Measurements from ENCODE around the gene ZER1.
"Not testable (repeated sequence)": the region's sequence is repeated elsewhere in the genome, so short reads cannot be mapped to it uniquely, and the experiment has no call there.

Gene ZER1

GRCh38 chr9:128771745-128772519 is at the start of gene ZER1:
TSS of gene ZER1 (minus strand) at chr9:128771927. CDS start at chr9:128755565, 16,362 bp downstream.
- peak; percentile 97 for DNase-seq

DNA sequence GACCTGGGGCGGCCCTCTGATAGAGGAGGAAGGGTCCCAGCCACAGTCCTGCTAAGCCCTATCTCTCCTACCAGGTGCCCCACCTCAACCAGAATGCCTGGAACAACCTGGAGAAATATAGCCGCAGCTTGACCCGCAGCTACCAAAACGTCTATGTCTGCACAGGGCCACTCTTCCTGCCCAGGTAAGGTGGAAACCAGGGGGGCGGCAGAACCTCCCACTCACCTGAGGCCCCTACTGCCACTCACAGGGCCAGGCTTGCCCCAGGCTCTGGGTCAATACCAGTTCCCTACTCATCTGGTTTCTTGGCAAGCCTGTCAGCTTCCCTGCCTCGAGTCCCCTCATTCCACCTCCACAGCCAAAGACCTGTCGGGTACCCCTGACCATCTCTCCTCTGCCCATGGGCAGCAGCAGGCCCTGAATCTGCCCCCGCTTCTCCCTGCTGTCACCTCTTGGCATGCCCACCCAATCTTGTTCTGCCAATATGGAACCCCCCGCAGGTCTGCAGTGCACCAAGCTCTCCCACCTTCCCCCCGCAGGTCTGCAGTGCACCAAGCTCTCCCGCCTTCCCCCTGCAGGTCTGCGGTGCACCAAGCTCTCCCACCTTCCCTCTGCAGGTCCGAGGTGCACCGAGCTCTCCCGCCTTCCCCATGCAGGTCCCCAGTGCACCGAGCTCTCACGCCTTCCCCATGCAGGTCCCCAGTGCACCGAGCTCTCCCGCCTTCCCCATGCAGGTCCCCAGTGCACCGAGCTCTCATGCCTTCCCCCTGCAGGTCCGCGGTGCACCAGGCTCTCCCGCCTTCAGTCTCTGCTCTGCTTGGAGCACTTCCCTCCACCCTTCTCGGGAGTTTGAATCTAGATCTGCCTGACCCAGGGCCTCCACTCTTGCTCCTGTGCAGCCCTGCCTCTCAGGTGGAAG is 49.2 kb upstream of the ZER1 start:
- no peak for DNase-seq

GRCh38 chr9:128819716-128820664 is 48.3 kb upstream of the ZER1 start:
- peak; percentile 82 for DNase-seq

DNA sequence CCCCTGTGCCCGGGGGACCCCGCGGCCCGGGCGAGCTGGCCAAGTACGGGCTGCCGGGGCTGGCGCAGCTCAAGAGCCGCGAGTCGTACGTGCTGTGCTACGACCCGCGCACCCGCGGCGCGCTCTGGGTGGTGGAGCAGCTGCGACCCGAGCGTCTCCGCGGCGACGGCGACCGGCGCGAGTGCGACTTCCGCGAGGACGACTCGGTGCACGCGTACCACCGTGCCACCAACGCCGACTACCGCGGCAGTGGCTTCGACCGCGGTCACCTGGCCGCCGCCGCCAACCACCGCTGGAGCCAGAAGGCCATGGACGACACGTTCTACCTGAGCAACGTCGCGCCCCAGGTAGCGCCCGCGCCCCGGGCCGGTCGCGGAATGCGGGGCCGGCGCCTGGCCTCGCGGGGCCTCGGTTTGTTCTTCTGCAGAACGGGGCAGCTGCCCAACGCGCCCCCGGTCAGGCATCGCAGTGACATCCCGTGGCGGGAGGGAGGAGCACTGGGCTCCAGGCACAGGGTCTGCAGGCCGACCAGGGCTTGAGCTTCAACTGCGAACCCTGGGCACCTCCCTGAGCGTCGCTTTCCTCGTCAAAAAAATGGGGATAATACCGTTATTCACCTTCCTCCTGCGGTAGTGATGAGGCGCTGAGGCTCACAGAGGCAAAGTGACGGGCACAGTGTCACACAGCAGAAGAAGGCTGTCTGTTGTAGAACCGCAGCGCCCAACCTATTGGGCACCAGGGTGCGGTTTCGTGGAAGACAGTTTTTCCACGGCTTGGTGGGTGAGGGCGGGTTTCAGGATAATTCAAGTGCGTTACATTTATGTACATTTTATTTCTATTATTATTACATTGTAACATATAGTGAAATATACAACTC is 47.4 kb upstream of the ZER1 start:
- DNase-seq = peak; percentile 75

- peak; percentile 100 for DNase-seq
Observed at GRCh38 chr9:128818099-128818838, 46.5 kb upstream of the ZER1 start, which contains the start of gene ENDOG. TSS of gene ENDOG (plus strand) at chr9:128818500. CDS start at chr9:128818685, 185 bp downstream.

- no peak for DNase-seq
Observed at GRCh38 chr9:128810873-128811272, 39.1 kb upstream of the ZER1 start.

DNA sequence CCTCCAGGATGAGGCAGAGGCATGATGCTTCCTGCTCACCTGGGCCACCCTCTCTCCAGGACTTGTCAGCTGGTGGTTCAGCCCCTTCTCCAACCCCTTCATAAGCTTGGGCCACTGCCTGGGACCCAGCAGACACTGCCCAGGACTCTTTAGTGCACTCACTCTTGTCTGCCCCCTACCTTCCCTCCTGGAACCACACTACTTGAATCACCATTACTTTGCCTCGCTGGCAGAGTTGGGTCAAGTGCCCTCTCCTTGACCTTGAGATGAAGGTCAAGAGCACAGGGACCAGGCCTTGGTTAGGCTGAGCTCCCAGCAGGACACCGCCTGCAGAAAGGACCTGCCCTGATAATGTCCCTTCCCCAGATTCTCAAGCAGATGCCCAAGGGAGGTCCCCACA is 38.1 kb upstream of the ZER1 start:
- no peak for DNase-seq

DNA sequence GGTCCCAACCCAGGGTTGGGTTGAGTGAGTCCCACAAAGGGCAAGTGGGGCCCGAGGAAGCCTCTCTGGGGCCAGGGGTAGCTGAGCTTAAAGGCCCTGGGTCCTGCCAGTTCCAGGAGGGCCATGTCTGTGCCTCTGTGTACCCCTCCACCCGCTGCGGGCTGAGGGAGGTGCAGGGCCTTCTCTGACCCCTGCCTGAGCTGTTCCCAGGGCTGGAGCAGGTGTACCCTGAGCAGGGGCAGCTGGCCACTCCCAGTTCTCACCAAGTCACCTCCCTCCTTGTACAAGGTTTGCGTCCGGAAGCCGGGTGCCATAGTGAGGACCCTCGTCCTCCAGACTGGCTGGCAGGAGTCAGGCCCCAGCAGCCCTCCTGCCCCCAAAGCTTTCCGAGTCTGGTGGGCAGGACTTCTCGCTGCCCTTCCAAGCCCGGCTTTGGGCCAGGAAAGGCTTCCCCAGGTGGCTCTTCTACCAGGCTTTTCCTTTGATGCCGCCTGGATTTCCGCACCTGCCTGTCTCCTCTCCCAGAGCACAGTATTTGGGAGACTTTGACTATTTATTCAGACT is 37.4 kb upstream of the ZER1 start:
- DNase-seq = no peak

DNA sequence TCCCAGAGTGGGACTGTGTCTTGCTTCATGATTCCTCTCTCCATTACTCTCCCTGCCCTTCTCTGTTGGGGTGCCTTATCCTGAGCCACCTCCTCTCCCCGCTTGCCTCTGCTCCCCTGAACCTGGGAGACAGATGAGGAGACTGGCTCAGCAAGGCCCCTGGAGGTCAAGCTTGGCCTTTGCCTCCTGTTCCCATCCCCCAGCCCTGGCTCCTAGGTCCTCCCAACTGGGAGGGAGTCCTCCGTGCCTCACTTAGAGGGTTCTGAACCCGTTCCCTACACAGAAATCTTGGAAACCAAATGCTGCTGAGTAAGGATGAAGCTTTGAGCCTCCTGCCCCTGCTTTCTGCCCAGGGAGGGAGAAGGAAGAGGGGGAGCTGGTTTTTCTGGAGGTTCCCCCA is 36.8 kb upstream of the ZER1 start:
- DNase-seq = no peak

DNA sequence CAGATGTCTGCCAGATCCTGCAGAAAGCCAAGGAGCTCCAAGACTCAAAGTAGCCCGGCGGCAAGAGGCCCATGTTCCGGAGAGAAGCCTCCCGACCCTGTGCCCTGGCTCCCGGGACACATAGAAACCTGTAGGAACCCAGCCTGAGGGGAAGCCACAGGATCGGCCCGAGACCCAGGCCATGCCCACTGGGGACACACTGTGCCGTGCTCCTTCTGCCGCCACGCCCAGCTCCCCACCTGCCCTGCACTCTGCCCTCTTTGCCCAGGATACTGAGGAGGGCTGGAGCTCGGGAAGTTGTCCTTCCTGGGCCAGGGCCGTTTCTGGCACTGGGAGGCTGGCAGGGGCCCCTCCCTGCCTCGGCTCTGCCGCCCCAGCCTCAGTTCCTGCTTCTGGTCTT is 36.1 kb upstream of the ZER1 start:
- DNase-seq = no peak

DNA sequence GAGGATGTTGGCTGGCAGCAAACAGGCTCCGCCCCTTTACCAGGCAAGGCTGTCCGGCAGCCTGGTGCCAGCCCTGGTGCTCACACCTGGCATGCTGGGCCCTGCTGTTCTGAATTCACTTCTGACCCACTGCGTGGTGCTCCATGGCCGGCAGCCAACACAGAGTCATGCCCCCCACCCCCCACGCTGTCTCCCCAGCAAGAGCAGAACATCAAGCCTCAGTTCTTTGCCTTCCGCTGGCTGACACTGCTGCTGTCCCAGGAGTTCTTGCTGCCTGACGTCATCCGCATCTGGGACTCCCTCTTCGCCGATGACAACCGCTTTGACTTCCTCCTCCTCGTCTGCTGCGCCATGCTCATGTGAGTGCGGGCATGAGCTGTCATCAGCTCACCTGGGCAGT is 33.9 kb upstream of the ZER1 start:
- DNase-seq = no peak

GRCh38 chr9:128802482-128802881 is 30.8 kb upstream of the ZER1 start:
- no peak for DNase-seq

DNA sequence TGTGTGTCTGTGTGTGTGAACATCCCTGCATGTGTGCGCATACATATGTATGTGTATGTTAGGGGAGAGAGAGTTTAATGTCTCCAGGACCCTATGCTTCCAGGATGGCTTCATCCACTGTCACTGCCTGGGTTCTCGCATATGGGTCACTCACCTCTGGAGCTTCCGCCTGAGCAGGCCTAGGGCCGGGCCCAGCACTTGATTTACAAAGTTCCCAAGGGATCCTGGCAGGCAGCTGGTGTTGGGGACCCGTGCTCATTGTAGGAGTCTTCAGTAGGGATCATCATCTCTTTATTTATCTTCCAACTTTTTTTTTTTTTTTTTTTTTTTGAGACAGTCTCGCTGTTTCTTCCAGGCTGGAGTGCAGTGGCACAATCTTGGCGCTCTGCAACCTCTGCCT is 28.3 kb upstream of the ZER1 start:
- DNase-seq = no peak

DNA sequence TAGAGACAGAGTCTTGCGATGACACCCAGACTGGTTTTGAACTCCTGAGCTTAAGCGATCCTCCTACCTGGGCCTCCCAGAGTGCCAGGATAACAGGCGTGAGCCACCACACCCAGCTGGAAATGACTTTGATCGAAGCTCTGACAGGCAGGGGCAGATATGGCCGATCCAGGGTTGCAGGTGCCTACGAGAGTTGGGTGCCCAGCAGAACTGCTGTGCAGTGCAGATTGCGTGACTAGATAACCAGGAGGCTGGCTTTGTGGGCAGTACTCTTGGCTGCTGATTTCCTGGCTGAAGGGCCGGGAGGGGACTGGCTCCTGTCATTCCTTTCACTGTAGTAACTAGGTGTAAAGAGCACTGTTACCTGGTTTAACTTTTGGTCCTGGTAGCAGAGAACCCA is 27.2 kb upstream of the ZER1 start:
- no peak for DNase-seq

DNA sequence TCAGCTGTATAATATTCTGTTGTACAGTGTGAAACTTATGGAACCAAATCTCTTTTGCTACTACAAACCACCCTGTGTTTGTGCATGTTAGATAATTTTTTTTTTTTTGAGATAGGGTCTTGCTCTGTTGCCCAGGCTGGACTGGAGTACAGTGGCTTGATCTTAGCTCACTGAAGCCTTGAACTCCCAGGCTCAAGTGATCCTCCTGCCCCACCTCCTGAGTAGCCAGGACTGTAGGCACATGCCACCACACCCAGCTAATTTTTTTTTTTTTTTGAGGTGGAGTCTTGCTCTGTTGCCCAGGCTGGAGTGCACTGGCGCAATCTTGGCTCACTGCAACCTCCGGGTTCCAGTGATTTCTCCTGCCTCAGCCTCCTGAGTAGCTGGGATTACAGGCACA is 23.2 kb upstream of the ZER1 start:
- DNase-seq = not testable (repeated sequence)

DNA sequence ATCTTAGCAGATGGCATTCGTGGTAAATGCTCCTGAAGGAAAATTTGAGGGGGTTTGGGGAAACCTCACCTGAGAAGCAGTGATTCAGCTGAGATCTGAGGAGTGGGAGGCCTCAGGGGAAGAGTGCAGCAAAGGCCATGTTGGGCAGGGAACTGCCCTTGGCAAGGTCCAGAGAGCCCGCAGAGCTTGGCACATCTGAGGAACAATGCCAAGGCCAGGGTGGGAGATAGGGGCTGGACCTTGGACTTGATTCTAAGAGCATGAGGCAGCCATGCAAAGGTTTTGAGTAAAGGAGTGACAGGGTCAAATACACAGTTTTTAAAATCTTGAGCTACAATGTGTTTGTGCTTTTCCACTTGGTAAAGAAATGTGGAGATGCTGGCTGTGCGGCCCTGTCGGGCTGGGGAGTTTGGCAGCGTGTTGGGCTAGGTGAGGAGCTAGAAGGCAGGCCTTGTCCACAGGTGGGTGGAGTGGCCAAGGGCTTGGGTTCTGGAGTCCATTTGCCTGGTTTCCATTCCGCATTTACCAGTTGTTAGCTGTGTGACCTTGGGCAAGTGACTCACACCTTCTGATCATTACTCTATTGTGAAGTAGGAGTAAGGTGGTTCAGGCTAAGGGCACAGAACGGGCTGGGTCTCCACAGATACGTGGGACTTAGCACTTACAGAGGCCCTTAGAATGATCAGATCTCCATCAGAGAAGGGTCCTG is 21.4 kb upstream of the ZER1 start:
- no peak for DNase-seq

DNA sequence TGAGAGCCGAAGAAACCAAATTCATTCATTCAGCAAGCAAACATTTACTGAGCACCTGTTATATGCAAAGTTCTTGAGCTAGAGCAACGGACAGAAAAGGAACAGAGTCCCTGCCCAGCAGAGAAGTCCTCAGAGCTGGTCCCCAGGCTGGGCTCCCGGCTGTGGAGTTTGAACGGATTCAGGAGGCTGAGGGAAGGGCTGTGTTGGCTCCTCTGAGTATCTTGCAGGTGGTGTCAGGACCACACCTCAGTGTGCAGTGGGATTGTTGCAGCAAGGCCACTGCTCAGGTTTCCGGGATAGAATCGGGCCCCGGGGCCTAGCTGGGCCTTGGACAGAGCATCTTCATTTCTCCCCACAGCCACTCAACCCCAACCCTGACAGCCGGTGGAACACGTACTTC is 20.4 kb upstream of the ZER1 start:
- no peak for DNase-seq

GRCh38 chr9:128790536-128790935 is 18.8 kb upstream of the ZER1 start:
- DNase-seq = no peak

GRCh38 chr9:128788445-128788844 is 16.7 kb upstream of the ZER1 start:
- DNase-seq = no peak

- DNase-seq = peak; percentile 44
Observed at GRCh38 chr9:128787659-128788058, 15.9 kb upstream of the ZER1 start.
